ENCODE measurements around the gene TUBB. TPM values are rescaled to one million over a fixed set of nuclear protein-coding genes. Genes with fewer than 3 reads are reported as not detected.

Gene TUBB
- total RNA-seq, 3 donors from 2014 or later = 113 to 328 (median 307) TPM

DNA sequence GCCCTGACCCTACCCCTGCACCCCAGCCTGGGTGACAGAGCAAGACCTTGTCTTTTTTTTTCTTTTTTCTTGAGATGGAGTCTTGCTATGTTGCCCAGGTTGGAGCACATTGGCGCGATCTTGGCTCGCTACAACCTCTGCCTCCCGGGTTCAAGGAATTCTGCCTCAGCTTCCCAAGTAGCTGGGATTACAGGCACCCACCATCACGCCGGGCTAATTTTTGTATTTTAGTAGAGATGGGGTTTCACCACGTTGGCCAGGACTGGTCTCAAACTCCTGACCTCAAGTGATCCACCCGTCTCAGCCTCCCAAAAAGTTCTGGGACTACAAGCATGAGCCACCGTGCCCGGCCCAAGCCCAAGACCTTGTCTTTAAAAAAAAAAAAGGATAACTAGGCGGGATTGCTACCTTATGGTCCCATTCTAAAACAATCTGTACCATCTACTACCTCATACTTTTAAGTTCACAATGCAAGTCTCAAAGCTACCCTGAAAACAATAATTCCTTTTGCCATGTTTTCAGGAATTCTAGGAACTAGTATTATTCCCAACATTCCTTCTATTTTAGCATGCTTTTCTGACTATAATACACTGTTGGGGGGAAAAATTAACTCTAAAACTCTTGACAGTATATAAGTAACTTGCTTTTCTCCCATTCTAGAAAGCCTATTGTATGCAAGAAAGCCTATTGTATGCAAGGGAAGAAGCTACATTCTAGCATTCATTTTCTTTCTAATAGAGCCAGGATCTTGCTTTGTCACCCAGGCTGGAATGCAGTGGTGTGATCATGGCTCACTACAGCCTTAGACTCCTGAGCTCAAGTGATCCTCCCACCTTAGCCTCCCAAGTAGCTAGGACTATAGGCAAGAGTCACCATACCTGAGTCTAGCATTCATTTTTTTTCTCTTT, 6.6 kb downstream of the TUBB start:
- no peaks in the 10 kb centered on the region for H3K9me3 ChIP-seq
- DNase-seq (no peak), ATAC-seq (no peak)
- TF ChIP-seq, protein P1, sequence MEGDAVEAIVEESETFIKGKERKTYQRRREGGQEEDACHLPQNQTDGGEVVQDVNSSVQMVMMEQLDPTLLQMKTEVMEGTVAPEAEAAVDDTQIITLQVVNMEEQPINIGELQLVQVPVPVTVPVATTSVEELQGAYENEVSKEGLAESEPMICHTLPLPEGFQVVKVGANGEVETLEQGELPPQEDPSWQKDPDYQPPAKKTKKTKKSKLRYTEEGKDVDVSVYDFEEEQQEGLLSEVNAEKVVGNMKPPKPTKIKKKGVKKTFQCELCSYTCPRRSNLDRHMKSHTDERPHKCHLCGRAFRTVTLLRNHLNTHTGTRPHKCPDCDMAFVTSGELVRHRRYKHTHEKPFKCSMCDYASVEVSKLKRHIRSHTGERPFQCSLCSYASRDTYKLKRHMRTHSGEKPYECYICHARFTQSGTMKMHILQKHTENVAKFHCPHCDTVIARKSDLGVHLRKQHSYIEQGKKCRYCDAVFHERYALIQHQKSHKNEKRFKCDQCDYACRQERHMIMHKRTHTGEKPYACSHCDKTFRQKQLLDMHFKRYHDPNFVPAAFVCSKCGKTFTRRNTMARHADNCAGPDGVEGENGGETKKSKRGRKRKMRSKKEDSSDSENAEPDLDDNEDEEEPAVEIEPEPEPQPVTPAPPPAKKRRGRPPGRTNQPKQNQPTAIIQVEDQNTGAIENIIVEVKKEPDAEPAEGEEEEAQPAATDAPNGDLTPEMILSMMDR (IDR thresholded peaks at IDR 0.05) = no peak
- no peak overlapping the region for H3K4me3 ChIP-seq
- peaks cover 4% of the 10 kb centered on the region for H3K36me3 ChIP-seq (ENCODE audit: low read depth)
- intact Hi-C loops (cut with DNase I, micrococcal nuclease) = no loop called here
- H3K4me1 ChIP-seq (ENCODE audit: low read depth) = peaks cover 8% of the 10 kb centered on the region

DNA sequence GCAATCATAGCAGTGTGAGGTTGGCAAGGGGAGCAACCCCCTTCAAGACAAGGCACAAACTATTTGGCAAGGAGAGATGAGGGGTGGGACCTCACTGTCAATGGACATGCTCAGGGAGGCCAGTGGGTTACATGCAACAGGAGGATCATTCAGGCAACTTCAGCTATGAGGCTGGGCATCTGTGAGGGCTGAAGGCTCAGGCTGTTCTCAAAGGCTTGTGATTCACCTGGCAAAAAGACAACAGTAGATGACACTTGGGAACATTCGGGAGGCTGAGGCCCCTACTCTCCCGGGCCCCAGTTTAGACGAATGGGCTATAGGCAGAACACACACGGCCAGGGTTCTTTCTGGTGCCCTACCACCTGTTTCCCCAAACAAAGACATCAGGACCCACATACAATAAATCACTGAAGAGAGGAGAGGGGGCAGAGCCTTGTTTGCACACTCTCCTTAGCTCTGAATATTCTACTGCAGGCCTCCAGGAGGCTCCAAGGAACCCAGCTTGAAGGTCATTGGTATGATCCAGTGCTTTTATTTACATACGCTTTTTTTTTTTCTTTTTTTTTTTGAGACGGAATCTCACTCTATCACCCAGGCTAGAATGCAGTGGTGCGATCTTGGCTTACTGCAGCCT, 7.9 kb downstream of the TUBB start:
- TF ChIP-seq, protein P1 (IDR thresholded peaks at IDR 0.05) = no peak
- DNase-seq (no peak), ATAC-seq (no peak)
- H3K4me3 ChIP-seq = no peak overlapping the region
- peaks cover 4% of the 10 kb centered on the region for H3K36me3 ChIP-seq (ENCODE audit: low read depth)
- H3K4me1 ChIP-seq (ENCODE audit: low read depth) = no peaks in the 10 kb centered on the region
- H3K9me3 ChIP-seq = no peaks in the 10 kb centered on the region
- intact Hi-C loops (cut with DNase I, micrococcal nuclease) = no loop called here

DNA sequence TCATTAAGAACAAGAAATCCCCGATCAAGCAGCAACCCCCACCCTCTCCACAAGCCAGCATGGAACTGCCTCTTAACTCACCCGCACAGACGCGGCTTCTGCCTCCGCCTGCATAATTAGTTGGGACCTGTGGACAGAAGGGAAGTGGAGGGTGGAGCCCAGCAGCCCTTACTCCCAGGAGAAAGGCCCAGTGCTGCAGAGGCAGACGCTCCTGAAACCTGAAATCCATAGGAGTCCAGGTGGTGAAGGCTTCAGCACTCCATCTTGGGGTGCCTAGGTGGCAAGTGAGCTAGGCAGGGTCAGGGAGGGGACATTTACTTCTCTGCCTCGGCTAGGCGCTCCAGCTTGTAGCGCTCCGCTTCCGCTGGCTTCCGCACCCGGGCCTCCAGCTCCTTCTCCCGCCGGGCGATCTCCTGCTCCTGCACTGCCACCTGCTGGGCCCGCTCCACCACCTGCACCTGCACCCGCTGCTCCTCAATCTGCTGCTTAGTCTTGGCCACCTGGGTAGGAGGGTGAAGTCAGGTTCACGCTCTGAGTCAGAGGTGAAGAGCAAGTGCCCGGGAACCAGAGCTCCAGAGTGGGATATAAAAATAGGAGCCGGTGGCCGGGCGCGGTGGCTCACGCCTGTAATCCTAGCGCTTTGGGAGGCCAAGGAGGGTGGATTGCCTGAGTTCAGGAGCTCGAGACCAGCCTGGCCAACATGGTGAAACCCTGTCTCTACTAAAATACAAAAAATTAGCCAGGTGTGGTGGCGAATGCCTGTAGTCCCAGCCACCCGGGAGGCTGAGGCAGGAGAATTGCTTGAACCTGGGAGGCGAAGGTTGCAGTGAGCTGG, 10.7 kb downstream of the TUBB start:
- H3K36me3 ChIP-seq (ENCODE audit: low read depth) = no peaks in the 10 kb centered on the region
- no peak overlapping the region for H3K4me3 ChIP-seq
- TF ChIP-seq, protein P1 (IDR thresholded peaks at IDR 0.05) = peak; percentile 80
- intact Hi-C loops (cut with DNase I, micrococcal nuclease) = no loop called here
- H3K4me1 ChIP-seq (ENCODE audit: low read depth) = no peaks in the 10 kb centered on the region
- peak; percentile 88 to 91 (median 91) for DNase-seq
- peak; percentile 98 for ATAC-seq
- H3K9me3 ChIP-seq = no peaks in the 10 kb centered on the region

DNA sequence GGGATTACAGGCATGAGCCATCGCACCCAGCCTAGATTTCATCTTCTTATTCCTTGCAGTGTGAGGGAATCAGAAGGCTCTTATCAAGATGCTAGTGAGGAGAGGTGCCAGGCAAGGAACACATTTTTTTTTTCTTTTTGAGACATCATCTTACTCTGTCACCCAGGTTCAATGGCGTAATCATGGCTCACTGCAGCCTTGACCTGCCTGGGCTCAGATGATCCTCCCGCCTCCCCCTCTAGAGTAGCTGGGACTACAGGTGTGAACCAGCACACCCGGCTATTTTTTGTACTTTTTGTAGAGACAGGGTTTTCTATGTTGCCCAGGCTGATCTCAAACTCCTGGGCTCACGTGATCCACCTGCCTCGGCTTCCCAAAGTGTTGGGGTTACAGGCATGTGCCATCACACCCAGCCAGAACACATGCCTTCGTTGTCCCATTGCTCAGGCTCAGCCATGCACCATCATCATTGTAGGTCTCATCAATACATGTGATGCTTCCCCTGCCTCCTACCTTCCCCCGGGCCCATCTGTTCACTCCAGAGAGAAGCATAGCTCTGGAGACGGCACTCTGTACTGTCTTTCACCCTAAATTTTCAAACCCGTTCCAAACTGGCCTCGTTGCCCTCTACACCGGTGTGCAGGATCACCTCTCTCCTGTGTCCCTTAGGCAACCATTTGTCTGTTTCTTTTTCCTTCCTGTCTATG, 12.2 kb downstream of the TUBB start:
- Histone ChIP-seq H3K36me3 (ENCODE audit: low read depth) (no peaks in the 10 kb centered on the region), H3K4me1 (ENCODE audit: low read depth) (peaks cover 8% of the 10 kb centered on the region), H3K4me3 (no peak overlapping the region), H3K9me3 (no peaks in the 10 kb centered on the region)
- DNase-seq (no peak), ATAC-seq (no peak)
- intact Hi-C loops (cut with DNase I, micrococcal nuclease) = no loop called here
- TF ChIP-seq, protein P1 (IDR thresholded peaks at IDR 0.05) = no peak

Data from mucosa of descending colon (tissue), 3 donors.